Mucosa of rectum (tissue), 2 donors: Measurements from ENCODE around the gene GIMAP5.

ENCODE experiments used
- H3K27ac ChIP-seq, 2 donors: one replicate each; pipeline ENCODE4 v1.7.0; 2013; ENCODE audit warnings: inconsistent platforms in 2 of 2, low read depth in 2 of 2, low read length in 2 of 2
- H3K27me3 ChIP-seq, 2 donors: one replicate each; pipeline ENCODE4 v1.7.0; 2013; ENCODE audit warnings: low read length in 2 of 2; ENCODE audit not compliant: control insufficient read depth in 2 of 2, insufficient read depth in 2 of 2
- H3K36me3 ChIP-seq, 2 donors: one replicate each; pipeline ENCODE4 v1.7.0; 2013; ENCODE audit warnings: low read length in 2 of 2; ENCODE audit not compliant: control insufficient read depth in 2 of 2, insufficient read depth in 2 of 2
- H3K4me1 ChIP-seq, 2 donors: one replicate each; pipeline ENCODE4 v1.7.0; 2013; ENCODE audit warnings: low read length in 2 of 2, mild to moderate bottlenecking in 1 of 2; ENCODE audit not compliant: control insufficient read depth in 2 of 2, insufficient read depth in 2 of 2
- H3K4me3 ChIP-seq, 2 donors: one replicate each; pipeline ENCODE4 v1.7.0; 2013; ENCODE audit warnings: low read length in 2 of 2
- H3K9ac ChIP-seq, 2 donors: one replicate each; pipeline ENCODE4 v1.7.0; 2013; ENCODE audit warnings: low read length in 2 of 2, low read depth in 1 of 2, mild to moderate bottlenecking in 1 of 2
- H3K9me3 ChIP-seq, 2 donors: one replicate each; pipeline ENCODE4 v1.7.0; 2013; ENCODE audit warnings: low read length in 2 of 2; ENCODE audit not compliant: control insufficient read depth in 2 of 2
- donor health status: healthy.
- donor health status: Normal muscosa, but diverticular disease.

GIMAP5 gene

DNA sequence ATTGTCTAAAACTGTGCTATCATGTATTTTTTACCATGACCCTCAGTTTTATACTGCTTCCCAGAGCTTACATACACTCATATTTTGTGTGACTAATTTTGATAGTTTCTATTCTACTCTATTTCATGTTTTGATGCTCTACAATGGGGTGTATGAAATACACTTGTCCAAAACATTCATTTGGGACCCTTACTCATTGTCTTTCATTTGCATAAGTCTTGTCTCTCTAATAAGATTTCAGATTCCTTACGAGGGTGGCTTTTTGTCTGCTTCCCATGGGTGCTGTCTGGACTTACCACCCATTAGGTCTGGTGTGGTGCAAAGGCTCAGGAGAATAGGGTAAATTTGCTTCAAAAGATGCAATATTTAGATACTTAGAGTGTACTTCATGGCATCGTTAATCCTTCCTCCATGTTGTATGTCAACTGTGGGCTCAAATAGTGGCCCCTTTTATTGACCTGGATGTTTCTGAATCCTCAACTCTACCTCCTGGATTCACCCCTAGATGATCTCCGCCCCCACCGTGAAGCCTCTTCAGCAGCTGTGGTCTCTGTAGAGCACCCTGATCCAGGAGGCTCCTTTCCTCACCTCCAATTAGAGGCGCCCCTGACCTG is 3.6 kb upstream of the GIMAP5 start:
- no peak overlapping the region for H3K9ac ChIP-seq
- no peaks in the 10 kb centered on the region for H3K27me3 ChIP-seq
- no peaks in the 10 kb centered on the region for H3K36me3 ChIP-seq
- no peaks in the 10 kb centered on the region for H3K9me3 ChIP-seq
- H3K27ac ChIP-seq = no peak overlapping the region
- no peak overlapping the region for H3K4me3 ChIP-seq
- no peaks in the 10 kb centered on the region for H3K4me1 ChIP-seq

DNA sequence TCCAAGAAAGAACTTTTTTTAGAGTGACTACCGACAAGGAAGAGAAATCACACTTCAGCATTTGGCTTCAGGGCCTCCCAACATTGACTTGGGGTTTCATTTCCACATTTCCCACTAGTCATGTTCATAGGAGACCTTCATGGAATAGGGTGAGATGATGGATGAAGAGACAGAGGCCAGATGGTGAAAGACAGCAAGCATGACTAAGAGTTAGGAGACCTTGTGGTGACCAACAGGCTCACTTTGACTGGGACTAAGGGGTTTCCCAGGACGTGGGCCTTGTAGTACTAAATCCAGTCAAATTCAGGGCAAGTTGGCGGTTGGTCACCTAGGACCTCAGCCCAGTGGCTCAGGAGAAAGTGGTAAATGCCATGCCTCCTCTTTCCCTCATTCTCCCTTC is 3.0 kb upstream of the GIMAP5 start:
- no peak overlapping the region for H3K9ac ChIP-seq
- H3K4me3 ChIP-seq = no peak overlapping the region
- H3K36me3 ChIP-seq = no peaks in the 10 kb centered on the region
- H3K27ac ChIP-seq = no peak overlapping the region
- no peaks in the 10 kb centered on the region for H3K27me3 ChIP-seq
- no peaks in the 10 kb centered on the region for H3K9me3 ChIP-seq
- no peaks in the 10 kb centered on the region for H3K4me1 ChIP-seq

- peaks cover 0 to 3% of the 10 kb centered on the region in 2 donors for H3K27me3 ChIP-seq
- H3K9me3 ChIP-seq = no peaks in the 10 kb centered on the region
- peak overlapping the region in 1 of 2 donors; percentile 52 for H3K27ac ChIP-seq
- H3K4me1 ChIP-seq = no peaks in the 10 kb centered on the region
- no peak overlapping the region for H3K9ac ChIP-seq
- H3K4me3 ChIP-seq = no peak overlapping the region
- no peaks in the 10 kb centered on the region for H3K36me3 ChIP-seq
Observed at GRCh38 chr7:150735596-150736358, 1.4 kb upstream of the GIMAP5 start.

DNA sequence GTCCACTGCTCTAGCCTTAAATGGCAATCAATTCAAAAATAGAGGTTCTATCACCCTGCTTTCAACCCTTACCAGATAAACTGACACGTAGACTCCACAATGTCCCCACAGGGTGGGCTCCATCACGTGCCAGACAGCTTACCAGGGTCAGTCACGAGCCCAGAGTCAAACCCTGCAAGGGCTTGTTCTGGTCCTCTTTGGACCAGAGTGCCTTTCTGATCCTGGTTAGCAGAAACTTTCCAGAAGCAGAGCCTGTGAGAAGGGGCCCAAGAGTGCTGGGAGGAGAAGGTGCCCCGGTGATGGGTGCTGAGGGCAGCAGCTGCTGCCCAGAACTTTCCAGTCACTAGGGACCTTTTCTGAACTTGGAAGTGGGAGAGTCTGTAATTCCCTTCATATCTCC is 354 bp upstream of the GIMAP5 start:
- H3K27me3 ChIP-seq = peaks cover 0 to 3% of the 10 kb centered on the region in 2 donors
- H3K27ac ChIP-seq = peak overlapping the region in 1 of 2 donors; percentile 74
- no peaks in the 10 kb centered on the region for H3K9me3 ChIP-seq
- no peaks in the 10 kb centered on the region for H3K36me3 ChIP-seq
- H3K9ac ChIP-seq = peak overlapping the region in 1 of 2 donors; percentile 42
- no peaks in the 10 kb centered on the region for H3K4me1 ChIP-seq
- peak overlapping the region; percentile 14 to 81 for H3K4me3 ChIP-seq

- Histone ChIP-seq H3K36me3 (peaks cover 0 to 8% of the 10 kb centered on the region in 2 donors), H3K27ac (peak overlapping the region; percentile 72 to 74), H3K27me3 (peaks cover 0 to 3% of the 10 kb centered on the region in 2 donors), H3K9me3 (no peaks in the 10 kb centered on the region), H3K9ac (peak overlapping the region; percentile 34 to 68), H3K4me1 (peaks cover 0 to 3% of the 10 kb centered on the region in 2 donors), H3K4me3 (peak overlapping the region; percentile 47 to 81)
Observed at GRCh38 chr7:150738092-150738491, 874 bp downstream of the GIMAP5 start.

DNA sequence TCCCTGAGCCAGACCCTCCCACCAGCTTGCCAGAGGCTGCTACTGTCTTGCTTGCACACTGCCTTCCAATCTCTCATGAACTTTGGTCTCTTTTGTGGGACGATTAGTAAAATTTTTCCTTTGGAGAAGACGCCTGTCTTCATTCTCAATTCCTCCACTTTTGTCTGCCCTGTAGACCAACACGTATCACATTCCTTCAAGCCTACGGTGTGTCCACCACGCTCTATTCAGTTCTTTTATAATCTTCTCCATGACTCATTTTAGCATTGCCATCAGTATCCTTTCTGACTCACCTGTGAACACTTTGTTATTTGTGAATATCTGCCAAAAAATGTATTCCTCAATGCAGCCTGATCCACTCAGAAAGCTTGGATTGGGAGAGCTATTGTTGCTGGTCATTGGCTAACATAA is 1.4 kb downstream of the GIMAP5 start:
- Histone ChIP-seq H3K9ac (peak overlapping the region; percentile 34 to 43), H3K4me1 (peaks cover 0 to 3% of the 10 kb centered on the region in 2 donors), H3K36me3 (peaks cover 0 to 8% of the 10 kb centered on the region in 2 donors), H3K9me3 (no peaks in the 10 kb centered on the region), H3K27ac (peak overlapping the region; percentile 72 to 74), H3K27me3 (peaks cover 0 to 3% of the 10 kb centered on the region in 2 donors), H3K4me3 (peak overlapping the region; percentile 47 to 81)

- Histone ChIP-seq H3K27ac (peak overlapping the region; percentile 72 to 74), H3K9ac (no peak overlapping the region), H3K4me1 (peaks cover 0 to 3% of the 10 kb centered on the region in 2 donors)
Observed at GRCh38 chr7:150739033-150739432, 1.8 kb downstream of the GIMAP5 start.

DNA sequence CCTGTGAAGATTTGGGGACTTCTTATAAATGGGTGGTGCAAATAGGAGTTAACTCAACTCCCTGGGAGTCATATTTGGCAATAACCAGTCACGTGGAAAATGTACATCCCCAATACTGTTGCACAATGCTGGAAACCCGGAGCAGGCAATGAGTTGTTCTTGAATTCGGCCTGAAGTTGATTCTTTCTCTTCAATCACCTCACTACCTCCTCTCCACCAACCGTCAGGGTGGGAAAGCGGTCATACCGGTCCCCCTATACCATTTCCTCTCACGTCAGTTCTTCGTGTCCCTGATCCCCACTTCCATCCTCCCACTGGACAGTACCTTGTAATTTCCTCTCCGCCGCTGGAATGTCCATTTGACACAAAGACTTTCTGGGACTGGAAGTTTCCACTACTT is 2.8 kb downstream of the GIMAP5 start:
- Histone ChIP-seq H3K9ac (peak overlapping the region in 1 of 2 donors; percentile 26), H3K4me1 (peaks cover 0 to 3% of the 10 kb centered on the region in 2 donors), H3K9me3 (no peaks in the 10 kb centered on the region), H3K36me3 (peaks cover 0 to 8% of the 10 kb centered on the region in 2 donors), H3K27ac (peak overlapping the region in 1 of 2 donors; percentile 13), H3K4me3 (peak overlapping the region; percentile 55 to 81), H3K27me3 (peaks cover 0 to 3% of the 10 kb centered on the region in 2 donors)

More at GRCh38 chr7:150739033-150739432, 1.8 kb downstream of the GIMAP5 start:
- Histone ChIP-seq H3K36me3 (peaks cover 0 to 8% of the 10 kb centered on the region in 2 donors), H3K27me3 (peaks cover 0 to 3% of the 10 kb centered on the region in 2 donors), H3K4me3 (peak overlapping the region; percentile 47 to 81), H3K9me3 (no peaks in the 10 kb centered on the region)

GRCh38 chr7:150742286-150742968 is 5.2 kb downstream of the GIMAP5 start:
- peak overlapping the region in 1 of 2 donors; percentile 1 for H3K27ac ChIP-seq
- H3K4me3 ChIP-seq = peak overlapping the region in 1 of 2 donors; percentile 46
- no peak overlapping the region for H3K9ac ChIP-seq
- peaks cover 0 to 3% of the 10 kb centered on the region in 2 donors for H3K4me1 ChIP-seq
- peaks cover 0 to 8% of the 10 kb centered on the region in 2 donors for H3K36me3 ChIP-seq
- H3K9me3 ChIP-seq = no peaks in the 10 kb centered on the region
- H3K27me3 ChIP-seq = peaks cover 0 to 3% of the 10 kb centered on the region in 2 donors
